HUES64 (cell line): ENCODE results near the gene ASMT.
"Not testable (repeated sequence)": the region's sequence is repeated elsewhere in the genome, so short reads cannot be mapped to it uniquely, and the experiment has no call there.

Experiments used
- H3K27ac ChIP-seq: 2 replicates; pipeline ENCODE4 v1.7.0; 2013; ENCODE audit warnings: low read depth, low read length, inconsistent platforms
- H3K27me3 ChIP-seq: 2 replicates; pipeline ENCODE4 v1.6.1; 2013; ENCODE audit warnings: mild to moderate bottlenecking, low read length; ENCODE audit not compliant: insufficient read depth
- H3K36me3 ChIP-seq: 2 replicates; pipeline ENCODE4 v1.6.1; 2013; ENCODE audit warnings: mild to moderate bottlenecking, low read length; ENCODE audit not compliant: insufficient read depth
- H3K4me1 ChIP-seq: 2 replicates; pipeline ENCODE4 v1.6.1; 2013; ENCODE audit warnings: mild to moderate bottlenecking, low read length, moderate library complexity; ENCODE audit not compliant: insufficient read depth
- H3K4me3 ChIP-seq: 2 replicates; pipeline ENCODE4 v1.5.1; 2013; ENCODE audit warnings: mild to moderate bottlenecking, low read length, moderate library complexity
- H3K9ac ChIP-seq: 2 replicates; pipeline ENCODE4 v1.6.1; 2013; ENCODE audit warnings: mild to moderate bottlenecking, low read depth, low read length
- H3K9me3 ChIP-seq: 2 replicates; pipeline ENCODE4 v1.6.1; 2013; ENCODE audit warnings: low read depth, low read length; ENCODE audit not compliant: insufficient read depth
- WGBS: fragments of 150-250, 120-280 bp; methylation state at CpG from one replicate; pipeline ENCODE4 v1.1.7; 2013; ENCODE audit warnings: missing lambda C conversion rate; 5-methylcytosine and 5-hydroxymethylcytosine counted together

The ASMT gene

DNA sequence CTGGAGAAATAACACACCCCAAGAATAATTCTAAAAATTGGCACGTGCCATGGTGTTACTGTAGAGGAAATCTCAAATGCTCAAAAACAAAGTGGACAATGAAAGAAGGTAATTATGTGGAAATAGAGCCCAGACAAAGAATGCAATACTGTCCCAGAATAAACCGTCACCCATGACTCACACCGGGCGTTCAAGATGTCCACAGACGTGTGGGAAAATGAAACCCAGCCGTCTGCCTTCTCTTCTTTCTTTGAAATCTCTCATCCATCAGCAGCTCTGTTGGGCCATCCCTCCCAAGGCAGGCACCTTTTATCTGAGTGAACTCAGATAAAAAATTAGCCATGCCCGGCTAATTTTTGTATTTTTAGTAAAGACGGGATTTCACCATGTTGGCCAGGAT is 70.0 kb downstream of the ASMT start:
- WGBS: 89% methylated on average over 3 of the region's 8 CpGs
- H3K4me3 ChIP-seq, H3K36me3 ChIP-seq: not testable (repeated sequence)

DNA sequence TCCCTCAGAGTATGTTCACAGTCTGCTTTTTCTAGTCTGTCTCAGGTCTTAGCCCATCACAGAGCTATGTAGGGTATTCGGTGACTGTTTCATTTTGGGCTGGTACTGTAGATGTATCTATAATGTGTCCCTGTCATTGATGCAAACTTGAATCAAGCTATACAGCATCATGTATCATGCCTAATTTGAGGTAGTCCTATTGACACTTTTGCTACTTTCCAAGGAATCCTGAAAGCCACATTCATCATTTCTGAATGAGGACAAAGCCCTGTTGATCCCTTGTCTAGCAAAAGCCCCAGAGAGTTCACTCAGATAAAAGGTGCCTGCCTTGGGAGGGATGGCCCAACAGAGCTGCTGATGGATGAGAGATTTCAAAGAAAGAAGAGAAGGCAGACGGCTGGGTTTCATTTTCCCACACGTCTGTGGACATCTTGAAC is 70.6 kb downstream of the ASMT start:
- not testable (repeated sequence) for H3K9ac ChIP-seq, H3K27ac ChIP-seq, H3K36me3 ChIP-seq, H3K27me3 ChIP-seq, H3K9me3 ChIP-seq, H3K4me1 ChIP-seq, H3K4me3 ChIP-seq
- 80% methylated on average over 1 of the region's 3 CpGs for WGBS

More for the DNA sequence above, 70.0 kb downstream of the ASMT start:
- H3K27me3 ChIP-seq, H3K9ac ChIP-seq, H3K4me1 ChIP-seq, H3K9me3 ChIP-seq, H3K27ac ChIP-seq: not testable (repeated sequence)

DNA sequence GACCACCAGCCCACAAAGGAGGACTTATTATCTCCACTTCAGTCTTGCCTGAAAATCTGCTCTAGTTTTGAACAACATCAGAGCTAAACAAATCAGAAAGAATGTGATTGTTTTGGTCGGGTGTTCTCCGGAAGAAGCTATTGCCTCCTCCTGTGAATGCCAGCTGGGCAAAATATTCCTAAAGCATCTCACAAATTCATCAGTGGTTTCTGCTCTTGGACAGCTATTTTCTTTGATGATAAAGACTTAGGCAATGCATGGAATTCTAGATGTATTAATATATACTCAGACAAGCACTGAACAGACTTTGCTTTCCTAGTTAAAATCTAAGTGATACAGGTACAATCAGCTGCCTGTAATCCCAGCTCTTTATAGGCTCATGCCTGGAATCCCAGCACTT is 71.8 kb downstream of the ASMT start:
- no peaks in the 10 kb centered on the region for H3K36me3 ChIP-seq
- no peak overlapping the region for H3K9ac ChIP-seq
- H3K9me3 ChIP-seq: no peaks in the 10 kb centered on the region
- H3K27ac ChIP-seq: no peak overlapping the region
- H3K27me3 ChIP-seq: no peaks in the 10 kb centered on the region
- 81% methylated on average over 2 of the region's 2 CpGs for WGBS
- H3K4me1 ChIP-seq: 0 out of 2 replicates have a peak, but pooled peaks cover 2% of the 10 kb centered on the region
- no peak overlapping the region for H3K4me3 ChIP-seq
